Keratinocyte (primary cell): ENCODE data around the gene ESX1.

Experiments
- CTCF ChIP-seq, 3 experiments: IDR thresholded peaks in 1 of 3; conservative IDR thresholded peaks in 1 of 3; optimal IDR thresholded peaks in 1 of 3; 2 replicates in 2 of 3; 3 replicates in 1 of 3; pipeline versions ENCODE3 to v1.5.1; 2011; ENCODE audit warnings: low read length in 3 of 3, mild to moderate bottlenecking in 3 of 3, moderate library complexity in 2 of 3, control low read depth in 1 of 3, inconsistent platforms in 1 of 3; ENCODE audit not compliant: insufficient read depth in 2 of 3; ENCODE audit errors: extremely low read depth in 1 of 3
- EZH2 ChIP-seq: IDR thresholded peaks from one replicate; pipeline ENCODE4 v1.6.1; 2012; ENCODE audit warnings: inconsistent platforms, mild to moderate bottlenecking, low read length, moderate library complexity

- TF ChIP-seq CTCF (optimal IDR thresholded peaks at IDR 0.05 in 1 of 3, IDR thresholded peaks at IDR 0.05 in 1 of 3, conservative IDR thresholded peaks at IDR 0.05 in 1 of 3; ENCODE audit: extremely low read depth in 1 of 3, insufficient read depth in 2 of 3, low read length in 3 of 3): no peak
- no peak for TF ChIP-seq EZH2
Measured at GRCh38 chrX:104211187-104211586, 43.5 kb downstream of the ESX1 start.
